Gastrocnemius medialis (tissue), 4 donors: Measurements from ENCODE around the gene PDK3. TPM values are rescaled to one million over a fixed set of nuclear protein-coding genes. Genes with fewer than 3 reads are reported as not detected.

Experiments
- ATAC-seq, 2 donors: fragments of 150-250 bp; one replicate each; pipeline ENCODE4 v1.9.1; 2016
- DNase-seq, 2 donors: peaks; one replicate each; pipeline ENCODE4 v3.0.0-alpha.2; 2019
- H3K27ac ChIP-seq, 4 donors: fragments of 200-600 bp; sonication (generic); 1 replicate in 1 of 4; 2 replicates in 3 of 4; pipeline ENCODE4 v1.5.1; 2016 to 2018; ENCODE audit warnings: mild to moderate bottlenecking in 2 of 4, moderate library complexity in 1 of 4
- H3K27me3 ChIP-seq, 3 donors: fragments of 200-600 bp; sonication (generic) in 2 of 3; 1 replicate in 1 of 3; 2 replicates in 2 of 3; pipeline versions ENCODE4 v1.5.1 to v1.6.0; 2016 to 2019; ENCODE audit warnings: mild to moderate bottlenecking in 1 of 3, moderate library complexity in 1 of 3
- H3K36me3 ChIP-seq, 2 donors: fragments of 200-600 bp; sonication (generic) in 1 of 2; one replicate each; pipeline ENCODE4 v1.5.1; 2017 to 2018
- H3K4me1 ChIP-seq, 2 donors: fragments of 200-600 bp; sonication (generic) in 1 of 2; one replicate each; pipeline ENCODE4 v1.5.1; 2016 to 2017; ENCODE audit warnings: mild to moderate bottlenecking in 2 of 2
- H3K4me3 ChIP-seq, 4 donors: fragments of 200-600 bp; sonication (generic) in 3 of 4; 1 replicate in 1 of 4; 2 replicates in 3 of 4; pipeline ENCODE4 v1.5.1; 2016 to 2019; ENCODE audit warnings: mild to moderate bottlenecking in 2 of 4
- H3K9me3 ChIP-seq, 3 donors: fragments of 200-600 bp; sonication (generic) in 2 of 3; 1 replicate in 1 of 3; 2 replicates in 2 of 3; pipeline ENCODE4 v1.5.1; 2016 to 2019
- CTCF ChIP-seq, 5 experiments: fragments of 450-650 bp in 3 of 5; fragments of 200-600 bp in 2 of 5; sonication (generic) in 2 of 5; IDR thresholded peaks in 4 of 5; conservative IDR thresholded peaks in 1 of 5; 1 replicate in 4 of 5; 2 replicates in 1 of 5; pipeline ENCODE4 v1.5.1; 2016 to 2019; ENCODE audit warnings: antibody characterized with exemption in 5 of 5, mild to moderate bottlenecking in 3 of 5, moderate library complexity in 3 of 5
- POLR2A ChIP-seq, 2 donors: fragments of 450-650 bp; IDR thresholded peaks; one replicate each; pipeline ENCODE4 v1.6.1; 2017; ENCODE audit warnings: antibody characterized with exemption in 2 of 2, mild to moderate bottlenecking in 2 of 2, moderate library complexity in 2 of 2
- in situ Hi-C, 4 donors: fragments of 200-750 bp; cut with MboI; loops; one replicate each; pipeline versions ENCODE4 v1.15.0 to v1.8.0; 2017; ENCODE audit warnings: low sequenced_read_pairs in 4 of 4
- intact Hi-C: fragments of 100-400 bp; cut with DNase I; formaldehyde crosslinking; loops from one replicate; pipeline ENCODE4 v1.15.1; 2023; ENCODE audit warnings: low total_unique reads
- total RNA-seq, 4 donors: library from RNA; depleted of rRNA; stranded (reverse); fragments of >200 nt; gene quantifications; one replicate each; pipeline versions ENCODE4 v1.1.0 to v1.2.3, GENCODE V29; 2016

Gene PDK3
- total RNA-seq = 1 to 10 TPM; 1.8 to 4.5 (median 2.7) TPM

GRCh38 chrX:24464836-24465531 lies at the start of gene PDK3:
Gene PDK3, plus strand, starts transcription at chrX:24465286. Its CDS starts 170 bp downstream, at chrX:24465456.
- H3K4me1 ChIP-seq = no peaks in the 10 kb centered on the region
- H3K27ac ChIP-seq = peak within 1 kb of the TSS; percentile 66 to 77 (median 72)
- no peaks in the 10 kb centered on the region for H3K36me3 ChIP-seq
- H3K9me3 ChIP-seq = no peaks in the 10 kb centered on the region
- no peak for TF ChIP-seq CTCF (IDR thresholded peaks at IDR 0.05 in 4 of 5, conservative IDR thresholded peaks at IDR 0.05 in 1 of 5)
- peak; percentile 58 to 71 for TF ChIP-seq POLR2A (IDR thresholded peaks at IDR 0.05)
- in situ Hi-C loops = no loop called here
- intact Hi-C loops = loop anchor here (5.0 to 10.0 kb wide), 2 partner anchors 440 to 798 kb away; partner anchors contain the start of genes KLHL15 and PRDX4
- H3K4me3 ChIP-seq = peak within 1 kb of the TSS; percentile 68 to 79 (median 69)
- ATAC-seq (peak; percentile 92 to 94), DNase-seq (peak; percentile 59 to 75)
- no peaks in the 10 kb centered on the region for H3K27me3 ChIP-seq

- no peaks in the 10 kb centered on the region for H3K4me1 ChIP-seq
- H3K36me3 ChIP-seq = no peaks in the 10 kb centered on the region
- no peak overlapping the region for H3K27ac ChIP-seq
- H3K4me3 ChIP-seq = no peak overlapping the region
- no peaks in the 10 kb centered on the region for H3K9me3 ChIP-seq
- ATAC-seq (no peak), DNase-seq (no peak)
- TF ChIP-seq POLR2A (IDR thresholded peaks at IDR 0.05) (no peak), CTCF (IDR thresholded peaks at IDR 0.05 in 4 of 5, conservative IDR thresholded peaks at IDR 0.05 in 1 of 5) (no peak)
- in situ Hi-C loops (no loop called here), intact Hi-C loops (no loop called here)
- peaks cover 0 to 2% (median 0%) of the 10 kb centered on the region in 3 donors for H3K27me3 ChIP-seq
Observed at GRCh38 chrX:24415921-24416320, 49.2 kb upstream of the PDK3 start.

DNA sequence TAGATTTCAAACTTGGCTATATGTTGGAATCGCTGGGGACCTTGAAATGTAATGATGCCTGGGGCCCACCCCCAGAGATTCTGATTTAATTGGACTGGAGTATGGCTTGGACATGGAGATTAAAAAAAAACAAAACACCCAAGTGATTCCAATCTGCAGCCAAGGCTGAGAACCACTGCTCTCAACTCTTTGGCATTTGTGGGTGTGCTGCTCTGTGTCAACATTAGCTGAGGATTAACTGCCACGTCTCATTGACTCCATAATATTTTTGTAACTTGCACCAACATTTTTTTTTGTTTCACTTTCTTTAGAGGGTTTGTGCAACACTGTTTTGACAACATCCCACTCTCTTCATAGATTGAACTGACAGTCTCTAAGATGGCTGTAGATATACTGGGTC lies 41.1 kb upstream of the PDK3 start:
- Histone ChIP-seq H3K4me3 (no peak overlapping the region), H3K36me3 (no peaks in the 10 kb centered on the region), H3K9me3 (no peaks in the 10 kb centered on the region), H3K4me1 (no peaks in the 10 kb centered on the region), H3K27ac (no peak overlapping the region), H3K27me3 (no peaks in the 10 kb centered on the region)
- no peak for TF ChIP-seq CTCF (IDR thresholded peaks at IDR 0.05 in 4 of 5, conservative IDR thresholded peaks at IDR 0.05 in 1 of 5)
- no peak for TF ChIP-seq POLR2A (IDR thresholded peaks at IDR 0.05)
- intact Hi-C loops (no loop called here), in situ Hi-C loops (no loop called here)
- ATAC-seq = no peak
- DNase-seq = no peak

GRCh38 chrX:24424948-24425347 lies 40.1 kb upstream of the PDK3 start:
- in situ Hi-C loops = no loop called here
- intact Hi-C loops = no loop called here
- no peaks in the 10 kb centered on the region for H3K9me3 ChIP-seq
- TF ChIP-seq CTCF (IDR thresholded peaks at IDR 0.05 in 4 of 5, conservative IDR thresholded peaks at IDR 0.05 in 1 of 5) = no peak
- TF ChIP-seq POLR2A (IDR thresholded peaks at IDR 0.05) = no peak
- no peaks in the 10 kb centered on the region for H3K36me3 ChIP-seq
- no peaks in the 10 kb centered on the region for H3K27me3 ChIP-seq
- no peaks in the 10 kb centered on the region for H3K4me1 ChIP-seq
- peak in 1 of 2 donors; percentile 48 for DNase-seq
- H3K27ac ChIP-seq = no peak overlapping the region
- no peak for ATAC-seq
- H3K4me3 ChIP-seq = no peak overlapping the region
